Gastrocnemius medialis (tissue), 4 donors: ENCODE results near the gene MTOR. TPM values are rescaled to one million over a fixed set of nuclear protein-coding genes. Genes with fewer than 3 reads are reported as not detected.

Experiments
- ATAC-seq, 2 donors: fragments of 150-250 bp; one replicate each; pipeline ENCODE4 v1.9.1; 2016
- DNase-seq, 2 donors: peaks; one replicate each; pipeline ENCODE4 v3.0.0-alpha.2; 2019
- H3K27ac ChIP-seq, 4 donors: fragments of 200-600 bp; sonication (generic); 1 replicate in 1 of 4; 2 replicates in 3 of 4; pipeline ENCODE4 v1.5.1; 2016 to 2018; ENCODE audit warnings: mild to moderate bottlenecking in 2 of 4, moderate library complexity in 1 of 4
- H3K27me3 ChIP-seq, 3 donors: fragments of 200-600 bp; sonication (generic) in 2 of 3; 1 replicate in 1 of 3; 2 replicates in 2 of 3; pipeline versions ENCODE4 v1.5.1 to v1.6.0; 2016 to 2019; ENCODE audit warnings: mild to moderate bottlenecking in 1 of 3, moderate library complexity in 1 of 3
- H3K36me3 ChIP-seq, 2 donors: fragments of 200-600 bp; sonication (generic) in 1 of 2; one replicate each; pipeline ENCODE4 v1.5.1; 2017 to 2018
- H3K4me1 ChIP-seq, 2 donors: fragments of 200-600 bp; sonication (generic) in 1 of 2; one replicate each; pipeline ENCODE4 v1.5.1; 2016 to 2017; ENCODE audit warnings: mild to moderate bottlenecking in 2 of 2
- H3K4me3 ChIP-seq, 4 donors: fragments of 200-600 bp; sonication (generic) in 3 of 4; 1 replicate in 1 of 4; 2 replicates in 3 of 4; pipeline ENCODE4 v1.5.1; 2016 to 2019; ENCODE audit warnings: mild to moderate bottlenecking in 2 of 4
- H3K9me3 ChIP-seq, 3 donors: fragments of 200-600 bp; sonication (generic) in 2 of 3; 1 replicate in 1 of 3; 2 replicates in 2 of 3; pipeline ENCODE4 v1.5.1; 2016 to 2019
- POLR2A ChIP-seq, 2 donors: fragments of 450-650 bp; IDR thresholded peaks; one replicate each; pipeline ENCODE4 v1.6.1; 2017; ENCODE audit warnings: antibody characterized with exemption in 2 of 2, mild to moderate bottlenecking in 2 of 2, moderate library complexity in 2 of 2
- in situ Hi-C, 4 donors: fragments of 200-750 bp; cut with MboI; loops; one replicate each; pipeline versions ENCODE4 v1.15.0 to v1.8.0; 2017; ENCODE audit warnings: low sequenced_read_pairs in 4 of 4
- intact Hi-C: fragments of 100-400 bp; cut with DNase I; formaldehyde crosslinking; loops from one replicate; pipeline ENCODE4 v1.15.1; 2023; ENCODE audit warnings: low total_unique reads
- total RNA-seq, 4 donors: library from RNA; depleted of rRNA; stranded (reverse); fragments of >200 nt; gene quantifications; one replicate each; pipeline versions ENCODE4 v1.1.0 to v1.2.3, GENCODE V29; 2016
- TF ChIP-seq, protein P1 (sequence below), 5 experiments: fragments of 450-650 bp in 3 of 5; fragments of 200-600 bp in 2 of 5; sonication (generic) in 2 of 5; IDR thresholded peaks in 4 of 5; conservative IDR thresholded peaks in 1 of 5; 1 replicate in 4 of 5; 2 replicates in 1 of 5; pipeline ENCODE4 v1.5.1; 2016 to 2019; ENCODE audit warnings: antibody characterized with exemption in 5 of 5, mild to moderate bottlenecking in 3 of 5, moderate library complexity in 3 of 5

MTOR gene
- total RNA-seq, 4 donors from 2014 or later, result 40.7 to 66.3 (median 52.9) TPM

- Histone ChIP-seq H3K4me1 (peaks cover 27 to 39% of the 10 kb centered on the region in 2 donors), H3K36me3 (no peaks in the 10 kb centered on the region), H3K27ac (no peak overlapping the region), H3K9me3 (no peaks in the 10 kb centered on the region), H3K4me3 (no peak overlapping the region), H3K27me3 (no peaks in the 10 kb centered on the region)
- intact Hi-C loops, result no loop called here
- no peak for ATAC-seq
- no peak for DNase-seq
- in situ Hi-C loops, result no loop called here
- TF ChIP-seq POLR2A (IDR thresholded peaks at IDR 0.05), result no peak
- TF ChIP-seq, protein P1, sequence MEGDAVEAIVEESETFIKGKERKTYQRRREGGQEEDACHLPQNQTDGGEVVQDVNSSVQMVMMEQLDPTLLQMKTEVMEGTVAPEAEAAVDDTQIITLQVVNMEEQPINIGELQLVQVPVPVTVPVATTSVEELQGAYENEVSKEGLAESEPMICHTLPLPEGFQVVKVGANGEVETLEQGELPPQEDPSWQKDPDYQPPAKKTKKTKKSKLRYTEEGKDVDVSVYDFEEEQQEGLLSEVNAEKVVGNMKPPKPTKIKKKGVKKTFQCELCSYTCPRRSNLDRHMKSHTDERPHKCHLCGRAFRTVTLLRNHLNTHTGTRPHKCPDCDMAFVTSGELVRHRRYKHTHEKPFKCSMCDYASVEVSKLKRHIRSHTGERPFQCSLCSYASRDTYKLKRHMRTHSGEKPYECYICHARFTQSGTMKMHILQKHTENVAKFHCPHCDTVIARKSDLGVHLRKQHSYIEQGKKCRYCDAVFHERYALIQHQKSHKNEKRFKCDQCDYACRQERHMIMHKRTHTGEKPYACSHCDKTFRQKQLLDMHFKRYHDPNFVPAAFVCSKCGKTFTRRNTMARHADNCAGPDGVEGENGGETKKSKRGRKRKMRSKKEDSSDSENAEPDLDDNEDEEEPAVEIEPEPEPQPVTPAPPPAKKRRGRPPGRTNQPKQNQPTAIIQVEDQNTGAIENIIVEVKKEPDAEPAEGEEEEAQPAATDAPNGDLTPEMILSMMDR (IDR thresholded peaks at IDR 0.05 in 4 of 5, conservative IDR thresholded peaks at IDR 0.05 in 1 of 5), result no peak
Measured at GRCh38 chr1:11286735-11287410, 24.5 kb upstream of the MTOR start.

DNA sequence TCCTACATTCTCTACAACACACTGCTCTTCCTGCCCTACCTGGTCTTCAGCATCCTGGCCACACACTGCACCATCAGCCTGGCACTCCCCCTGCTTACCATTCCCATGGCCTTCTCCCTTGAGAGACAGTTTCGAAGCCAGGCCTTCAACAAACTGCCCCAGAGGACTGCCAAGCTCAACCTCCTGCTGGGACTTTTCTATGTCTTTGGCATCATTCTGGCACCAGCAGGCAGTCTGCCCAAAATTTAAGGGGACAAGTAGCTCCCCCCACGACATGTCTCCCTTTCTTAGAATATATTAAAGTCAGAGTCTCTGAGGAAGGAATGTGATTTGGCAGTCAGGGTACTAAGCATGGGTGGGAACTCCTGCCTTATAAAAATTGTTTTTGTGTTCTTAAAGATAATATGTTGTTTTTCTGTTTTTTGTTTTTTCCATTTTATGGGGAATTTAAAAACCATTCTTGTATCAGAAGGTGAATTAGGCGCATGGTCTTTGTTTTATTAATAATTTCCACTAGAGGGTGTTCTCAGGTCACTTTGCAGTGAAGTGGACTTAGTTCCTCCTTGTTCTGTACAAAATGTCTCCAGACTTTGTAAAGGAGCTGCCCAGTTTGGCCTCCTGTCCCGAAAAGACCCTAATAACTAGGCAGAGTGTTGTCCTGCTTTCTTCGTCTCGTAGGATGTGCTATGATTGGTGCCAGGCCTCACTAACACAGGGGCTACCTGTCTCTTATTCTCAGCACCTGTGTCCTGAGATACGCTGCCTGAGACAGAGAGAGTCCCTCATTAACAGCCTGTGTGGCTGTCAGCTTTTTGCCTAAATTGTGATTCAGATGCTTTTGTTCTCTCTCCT, 23.8 kb upstream of the MTOR start:
- H3K27me3 ChIP-seq, result no peaks in the 10 kb centered on the region
- H3K4me3 ChIP-seq, result no peak overlapping the region
- no peak for ATAC-seq
- H3K9me3 ChIP-seq, result no peaks in the 10 kb centered on the region
- no peaks in the 10 kb centered on the region for H3K36me3 ChIP-seq
- TF ChIP-seq, protein P1 (IDR thresholded peaks at IDR 0.05 in 4 of 5, conservative IDR thresholded peaks at IDR 0.05 in 1 of 5), result peak in 1 of 5 experiments; percentile 7
- TF ChIP-seq POLR2A (IDR thresholded peaks at IDR 0.05), result no peak
- no peak overlapping the region for H3K27ac ChIP-seq
- H3K4me1 ChIP-seq, result peaks cover 28 to 43% of the 10 kb centered on the region in 2 donors
- DNase-seq, result no peak
- in situ Hi-C loops, result no loop called here
- intact Hi-C loops, result no loop called here

DNA sequence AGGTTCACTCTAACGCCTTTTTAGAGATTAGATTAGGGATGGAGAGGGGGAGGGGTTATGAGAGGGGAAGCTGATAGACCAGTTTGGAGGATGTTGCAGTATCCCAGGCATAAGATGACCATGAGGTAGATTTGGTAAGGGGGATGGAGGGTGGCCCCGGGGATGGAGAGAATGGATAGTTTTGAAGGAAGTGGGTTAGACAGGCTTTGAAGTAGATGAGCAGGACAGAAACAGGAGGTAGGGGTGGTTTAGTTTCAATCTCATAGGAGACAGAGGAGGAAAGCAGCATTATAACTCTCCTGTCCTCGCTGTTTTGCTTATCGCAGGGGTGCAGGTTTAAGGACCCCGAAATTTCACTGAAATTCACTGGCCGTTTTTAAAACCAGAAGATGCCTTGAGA, 22.4 kb upstream of the MTOR start:
- in situ Hi-C loops (no loop called here), intact Hi-C loops (no loop called here)
- Histone ChIP-seq H3K9me3 (no peaks in the 10 kb centered on the region), H3K4me3 (no peak overlapping the region), H3K4me1 (peaks cover 17 to 30% of the 10 kb centered on the region in 2 donors), H3K27ac (no peak overlapping the region), H3K36me3 (peaks cover 0 to 3% of the 10 kb centered on the region in 2 donors), H3K27me3 (no peaks in the 10 kb centered on the region)
- ATAC-seq (no peak), DNase-seq (no peak)
- TF ChIP-seq POLR2A (IDR thresholded peaks at IDR 0.05), result no peak

DNA sequence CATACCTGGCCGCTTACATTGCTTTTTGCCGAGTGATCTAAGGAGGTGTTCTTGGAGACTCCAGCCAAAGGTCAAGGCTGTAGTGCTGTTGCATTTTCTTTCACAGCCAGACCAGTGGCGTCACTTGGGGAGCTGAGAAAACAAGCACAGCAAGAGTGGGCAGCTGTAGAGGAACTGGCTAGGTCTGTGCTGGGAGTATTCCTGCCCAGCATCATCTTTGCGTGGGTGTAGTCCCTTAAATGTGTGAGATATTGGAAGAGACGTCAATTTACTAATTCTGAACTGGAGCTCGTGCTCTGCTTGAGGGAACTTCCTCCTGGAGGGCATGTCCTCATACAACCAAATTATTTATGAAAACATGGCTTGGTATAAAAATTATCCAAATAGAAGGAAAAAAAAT, 20.8 kb upstream of the MTOR start:
- Histone ChIP-seq H3K27me3 (no peaks in the 10 kb centered on the region), H3K9me3 (no peaks in the 10 kb centered on the region), H3K36me3 (peaks cover 0 to 17% of the 10 kb centered on the region in 2 donors), H3K4me3 (no peak overlapping the region), H3K4me1 (peaks cover 14 to 25% of the 10 kb centered on the region in 2 donors), H3K27ac (no peak overlapping the region)
- in situ Hi-C loops (no loop called here), intact Hi-C loops (no loop called here)
- ATAC-seq (no peak), DNase-seq (no peak)
- no peak for TF ChIP-seq POLR2A (IDR thresholded peaks at IDR 0.05)
- TF ChIP-seq, protein P1 (IDR thresholded peaks at IDR 0.05 in 4 of 5, conservative IDR thresholded peaks at IDR 0.05 in 1 of 5), result no peak
